HG03097 (cell line): Measurements from ENCODE around the gene FAM193B.

Source experiments
- ATAC-seq: cut with Tn5 transposase; IDR thresholded peaks from one replicate; pipeline ENCODE4 v1.9.1; 2021; ENCODE audit not compliant: unreplicated experiment, low FRiP score

FAM193B gene

DNA sequence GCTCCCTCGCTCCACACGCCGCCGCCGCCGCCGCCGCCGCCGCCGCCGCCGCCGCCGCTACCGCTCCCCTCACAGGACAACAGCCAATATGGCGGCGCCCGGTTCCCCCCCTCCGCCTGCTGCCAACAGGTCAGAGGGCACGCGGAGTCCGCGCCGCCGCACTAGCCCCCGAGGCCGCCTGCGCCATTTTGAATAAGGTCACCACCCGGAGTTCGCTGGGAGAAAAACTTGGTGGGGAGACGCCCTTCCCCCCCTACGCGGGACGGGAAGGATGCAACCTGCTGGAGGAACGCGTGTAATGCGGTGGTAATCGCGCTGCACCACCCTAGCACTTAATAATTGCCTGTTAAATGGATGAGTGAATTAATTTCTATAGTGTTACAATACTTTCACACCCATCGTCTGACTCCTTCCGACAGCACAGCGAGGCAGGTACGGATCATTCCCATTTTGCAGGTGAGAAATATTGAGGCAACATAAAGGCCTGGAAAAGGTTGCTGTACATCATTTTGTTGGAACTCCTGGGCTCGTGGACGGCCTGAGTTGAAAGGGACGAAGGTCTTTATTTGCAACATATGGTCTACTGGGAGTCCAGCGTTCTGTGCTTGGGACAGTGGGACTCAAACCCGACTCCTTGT is at the start of gene FAM193B:
Gene FAM193B, minus strand, starts transcription at position 90 of the 638 bp plus-strand sequence. CDS start 105 bp downstream, outside the sequence.
- ATAC-seq, result peak; percentile 82

DNA sequence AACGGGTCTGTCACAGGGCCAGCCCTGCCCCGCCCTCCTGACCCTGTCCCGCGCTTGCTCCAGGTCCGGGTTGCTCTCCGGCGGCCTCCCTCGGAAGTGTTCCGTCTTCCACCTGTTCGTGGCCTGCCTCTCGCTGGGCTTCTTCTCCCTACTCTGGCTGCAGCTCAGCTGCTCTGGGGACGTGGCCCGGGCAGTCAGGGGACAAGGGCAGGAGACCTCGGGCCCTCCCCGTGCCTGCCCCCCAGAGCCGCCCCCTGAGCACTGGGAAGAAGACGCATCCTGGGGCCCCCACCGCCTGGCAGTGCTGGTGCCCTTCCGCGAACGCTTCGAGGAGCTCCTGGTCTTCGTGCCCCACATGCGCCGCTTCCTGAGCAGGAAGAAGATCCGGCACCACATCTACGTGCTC is 49.8 kb upstream of the FAM193B start:
- ATAC-seq, result no peak

DNA sequence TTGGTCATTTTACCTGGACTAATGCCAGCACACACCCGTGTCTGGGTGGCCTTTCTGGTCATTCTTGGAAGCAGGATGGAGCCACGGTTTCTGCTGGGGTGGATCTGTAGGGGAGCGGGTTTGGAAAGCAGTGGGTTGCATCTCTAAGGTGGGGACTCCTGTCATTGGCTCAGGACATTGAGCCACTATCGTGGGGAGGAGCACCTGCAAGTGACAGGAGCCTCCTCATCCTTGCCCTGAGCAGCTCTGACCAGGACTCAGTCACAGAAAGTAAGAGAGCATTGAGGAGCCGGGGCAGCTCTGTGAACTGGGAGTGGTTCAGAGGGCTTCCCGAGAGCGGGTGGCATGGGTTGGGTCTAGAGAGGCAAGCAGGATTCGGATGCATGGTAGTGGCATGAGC is 49.3 kb upstream of the FAM193B start:
- ATAC-seq, result no peak

DNA sequence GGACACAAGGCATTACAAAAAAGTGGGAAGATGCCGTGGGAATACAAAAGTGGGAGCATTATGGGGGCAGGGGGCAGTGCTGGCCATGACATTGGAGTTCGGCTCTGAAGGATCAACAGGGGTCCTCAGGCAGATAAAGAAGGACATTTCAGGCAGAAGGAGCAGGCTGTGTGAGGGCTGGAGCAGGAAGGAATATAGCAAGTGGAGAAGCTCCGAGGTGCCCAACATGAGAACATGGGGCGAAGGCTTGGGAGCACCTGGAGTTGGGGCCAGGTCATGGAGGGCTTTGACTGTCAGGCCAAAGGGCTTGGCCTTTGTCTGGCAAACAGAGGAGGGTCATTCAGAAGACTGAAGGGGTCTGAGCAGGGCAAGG is 48.1 kb upstream of the FAM193B start:
- ATAC-seq, result no peak

DNA sequence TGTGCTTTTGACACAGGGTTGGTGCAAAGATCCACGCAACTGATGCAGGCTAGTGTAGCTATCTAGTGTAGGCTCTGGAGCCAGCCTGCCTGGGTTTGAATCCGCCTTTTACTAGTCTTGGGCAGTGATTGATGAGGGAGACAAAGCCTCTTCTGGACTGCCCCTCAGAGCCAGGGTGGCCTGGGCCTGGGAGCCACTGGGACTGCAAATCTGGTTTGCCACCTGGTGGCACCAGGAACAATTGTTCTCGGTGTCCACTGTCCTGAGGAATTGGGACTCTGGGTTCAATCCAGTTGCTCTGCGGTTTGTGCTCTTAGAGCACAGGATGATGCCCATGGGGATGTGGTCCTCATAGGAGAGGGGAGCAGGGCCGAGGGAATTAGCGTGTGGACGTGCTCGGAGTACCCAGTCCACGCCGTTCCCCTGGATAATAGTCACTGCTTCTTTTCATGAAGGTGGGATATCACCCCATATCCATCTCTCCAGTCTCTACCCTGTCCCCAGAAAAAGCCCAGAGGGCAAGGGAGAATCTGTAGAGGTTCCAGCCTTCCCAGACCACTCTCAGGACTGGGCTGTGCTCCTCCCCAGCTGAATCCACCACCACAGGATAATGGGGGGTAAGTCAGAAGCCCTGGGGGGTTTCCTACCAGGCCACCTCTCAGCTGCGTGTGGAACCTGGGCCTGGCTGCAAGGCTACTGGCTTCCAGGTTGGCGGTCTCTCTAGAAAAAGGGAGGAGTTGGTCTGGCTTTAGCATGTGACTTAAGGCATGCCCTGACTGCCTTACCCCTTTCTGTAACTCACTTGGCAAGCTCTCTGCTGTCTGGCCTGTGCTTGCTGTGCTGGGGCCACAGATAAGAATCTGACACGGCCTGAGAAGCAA is 47.5 kb upstream of the FAM193B start:
- ATAC-seq, result no peak

DNA sequence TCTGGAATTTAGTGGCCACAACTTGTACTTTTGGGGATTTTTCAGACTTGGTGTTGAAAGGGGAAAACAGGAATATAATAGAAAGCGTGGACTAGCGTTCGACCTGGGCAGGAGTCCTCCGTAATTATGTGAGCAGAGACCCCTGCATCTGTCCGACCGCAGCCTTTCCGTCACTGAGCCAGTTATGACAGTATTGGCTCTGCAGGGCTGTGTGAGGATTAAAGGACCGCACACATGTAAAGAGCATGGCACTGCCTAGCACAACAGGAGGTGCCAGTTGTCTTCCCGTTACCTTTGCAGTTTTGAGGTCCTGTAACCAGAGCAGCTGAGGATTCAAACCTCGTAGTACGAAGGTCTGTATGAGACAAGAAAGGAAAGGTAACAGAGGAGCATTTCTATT is 46.8 kb upstream of the FAM193B start:
- no peak for ATAC-seq

DNA sequence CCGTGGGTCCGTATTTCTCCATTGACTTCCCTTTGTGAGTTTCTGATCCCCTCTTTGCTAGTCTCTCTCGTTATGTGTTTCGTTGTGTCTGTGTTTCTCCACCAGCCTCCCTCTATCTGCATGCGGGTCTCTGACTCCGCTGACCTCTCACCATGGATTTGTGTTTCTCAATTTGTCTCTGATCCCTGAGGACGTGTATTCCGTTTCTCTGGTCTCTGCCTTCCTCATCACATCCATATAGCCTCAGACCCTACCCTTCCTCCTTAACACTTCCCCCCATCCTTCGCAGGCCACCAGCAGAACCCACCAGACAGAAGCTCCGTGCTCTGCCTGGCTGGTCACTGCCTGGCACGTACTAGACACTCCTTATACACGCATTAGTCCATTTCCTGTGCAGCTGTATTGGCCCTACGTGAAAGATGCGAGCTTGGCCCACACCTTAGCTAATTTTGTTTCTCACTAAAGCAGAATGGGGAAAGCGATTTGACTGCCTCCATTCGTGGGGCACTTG is 46.2 kb upstream of the FAM193B start:
- ATAC-seq, result peak; percentile 4

DNA sequence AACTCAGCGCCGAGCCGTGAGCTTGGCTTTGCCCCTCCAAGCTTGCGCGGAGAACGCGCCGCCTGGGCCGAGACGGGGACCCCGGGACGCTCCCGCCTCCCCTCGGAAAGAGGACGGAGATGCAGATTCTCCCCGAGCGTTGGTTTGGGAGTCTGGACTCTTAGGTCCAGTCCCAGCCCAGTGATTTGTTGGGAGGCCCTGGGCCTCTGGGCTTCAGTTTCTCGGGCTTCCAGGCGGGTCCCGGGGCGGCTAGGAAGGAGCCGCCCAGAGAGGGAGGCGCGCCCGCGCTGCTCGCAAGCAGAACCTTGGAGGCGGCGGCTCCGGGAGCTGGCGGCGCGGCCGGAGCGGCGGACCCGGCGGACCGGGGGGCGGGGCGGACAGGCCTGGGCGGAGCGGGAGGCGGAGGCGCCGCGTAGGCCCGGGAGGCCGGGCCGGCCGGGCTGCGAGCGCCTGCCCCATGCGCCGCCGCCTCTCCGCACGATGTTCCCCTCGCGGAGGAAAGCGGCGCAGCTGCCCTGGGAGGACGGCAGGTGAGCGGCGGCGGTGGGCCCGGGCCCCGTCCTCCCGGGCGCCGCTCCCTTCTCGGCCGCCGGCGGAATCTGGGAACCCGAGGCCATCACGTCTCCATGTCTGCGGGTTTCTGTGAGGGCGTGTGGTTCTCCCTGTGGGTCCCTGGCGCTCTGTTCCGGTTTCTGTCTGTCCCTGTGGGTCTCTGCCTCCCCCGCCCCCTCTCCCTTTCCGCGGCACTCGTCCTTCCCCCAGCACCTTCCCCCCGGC is 45.6 kb upstream of the FAM193B start, which contains the start of gene B4GALT7:
Gene B4GALT7, plus strand, starts transcription at position 402 of the 777 bp plus-strand sequence. Its CDS starts 79 bp downstream, at position 481.
- ATAC-seq, result peak; percentile 84

DNA sequence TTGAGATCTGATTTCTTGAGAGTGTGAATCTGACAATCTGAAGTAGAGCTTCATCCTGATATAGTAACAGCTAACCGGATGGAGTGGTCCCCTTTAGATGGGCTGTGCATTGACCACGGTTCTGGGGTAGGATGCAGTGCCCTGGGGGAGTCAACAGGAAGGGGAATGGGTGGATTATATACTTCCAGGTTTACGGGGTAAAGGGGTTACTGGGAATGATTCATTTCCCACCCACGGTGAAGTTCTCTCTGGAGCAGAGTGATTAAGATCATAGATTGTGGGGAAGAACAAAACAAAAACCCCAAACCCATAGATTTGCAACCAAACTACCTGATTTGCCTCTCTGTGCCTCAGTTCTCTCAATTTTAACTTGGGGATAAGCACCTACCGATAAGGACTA is 44.1 kb upstream of the FAM193B start:
- ATAC-seq, result no peak

DNA sequence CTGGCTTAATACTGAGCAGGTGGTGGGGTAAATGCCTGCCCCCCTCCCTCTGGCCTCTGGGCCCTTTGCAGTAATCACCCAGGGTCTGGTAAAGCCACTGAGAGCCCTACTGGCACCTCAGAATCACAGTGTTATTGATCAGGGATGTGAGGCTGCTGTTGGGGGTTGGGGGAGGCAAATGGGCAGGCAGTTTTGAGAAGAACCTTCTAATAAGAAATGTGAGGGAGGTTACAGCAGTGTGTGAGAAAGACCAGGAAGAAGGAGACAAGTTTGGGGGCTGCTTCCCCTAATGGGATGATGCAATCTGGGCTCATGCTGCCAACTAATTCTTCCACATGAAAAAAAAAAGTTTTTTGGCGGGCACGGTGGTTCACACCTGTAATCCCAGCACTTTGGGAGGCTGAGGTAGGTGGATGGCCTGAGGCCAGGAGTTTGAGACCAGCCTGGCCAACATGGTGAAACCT is 42.4 kb upstream of the FAM193B start:
- no peak for ATAC-seq

DNA sequence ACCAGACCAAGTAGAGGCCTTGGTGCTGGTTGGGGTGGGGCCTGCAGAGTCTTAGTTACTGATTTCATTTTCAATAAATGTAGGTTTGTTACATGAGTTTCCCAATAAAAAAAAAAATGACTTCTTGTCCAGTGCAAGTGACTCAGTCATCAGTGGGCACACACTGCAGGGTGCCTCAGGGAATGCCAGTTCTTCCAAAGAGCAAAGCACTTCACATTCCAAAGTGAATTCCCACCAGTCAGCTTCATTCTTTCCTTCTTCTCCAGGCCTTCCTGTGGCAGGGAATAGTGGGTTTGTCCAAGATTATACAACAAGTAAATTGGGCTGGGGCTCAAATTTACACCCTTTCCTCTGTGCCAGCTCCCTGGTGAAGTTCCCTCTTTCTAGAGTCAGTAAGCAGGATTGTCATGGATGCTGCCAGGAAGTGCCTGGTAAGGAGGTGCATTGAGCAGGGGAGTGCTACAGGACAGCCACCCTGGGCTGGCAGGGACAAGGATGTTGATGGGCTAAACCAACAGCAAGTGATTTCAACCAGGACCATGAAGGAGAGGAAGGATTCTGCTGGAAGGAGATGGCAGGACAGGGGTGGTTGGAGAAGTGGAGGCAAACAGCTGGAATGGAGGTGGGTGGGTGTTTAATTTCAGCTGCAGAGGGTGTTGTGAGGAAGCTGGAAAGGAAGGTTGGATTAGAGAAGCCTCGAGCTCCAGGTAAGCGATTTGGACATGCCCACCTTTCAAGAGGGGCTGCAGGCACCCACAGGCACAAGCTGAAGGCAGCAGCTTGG is 41.8 kb upstream of the FAM193B start:
- no peak for ATAC-seq

DNA sequence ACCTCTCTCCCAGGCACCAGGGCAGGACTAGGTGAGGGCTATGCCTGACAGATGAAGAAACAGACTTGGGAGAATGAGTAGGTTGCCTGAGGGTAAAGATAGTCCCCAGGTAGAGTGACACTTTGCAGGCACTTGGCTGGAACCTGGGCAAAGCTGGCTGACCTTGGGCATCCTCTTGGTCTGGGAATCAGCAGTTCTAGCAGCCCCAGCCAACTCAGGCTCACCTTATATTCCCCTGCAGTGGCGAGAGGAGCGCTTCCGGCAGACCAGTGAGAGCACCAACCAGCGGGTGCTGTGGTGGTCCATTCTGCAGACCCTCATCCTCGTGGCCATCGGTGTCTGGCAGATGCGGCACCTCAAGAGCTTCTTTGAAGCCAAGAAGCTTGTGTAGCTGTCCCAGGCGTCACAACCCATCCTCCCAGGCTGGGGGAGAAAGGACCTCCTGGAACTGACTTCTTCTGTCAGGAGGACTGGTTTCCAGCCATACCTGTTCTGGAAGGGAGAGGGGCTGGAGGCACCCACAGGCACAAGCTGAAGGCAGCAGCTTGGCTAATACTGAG is 40.7 kb upstream of the FAM193B start:
- no peak for ATAC-seq

DNA sequence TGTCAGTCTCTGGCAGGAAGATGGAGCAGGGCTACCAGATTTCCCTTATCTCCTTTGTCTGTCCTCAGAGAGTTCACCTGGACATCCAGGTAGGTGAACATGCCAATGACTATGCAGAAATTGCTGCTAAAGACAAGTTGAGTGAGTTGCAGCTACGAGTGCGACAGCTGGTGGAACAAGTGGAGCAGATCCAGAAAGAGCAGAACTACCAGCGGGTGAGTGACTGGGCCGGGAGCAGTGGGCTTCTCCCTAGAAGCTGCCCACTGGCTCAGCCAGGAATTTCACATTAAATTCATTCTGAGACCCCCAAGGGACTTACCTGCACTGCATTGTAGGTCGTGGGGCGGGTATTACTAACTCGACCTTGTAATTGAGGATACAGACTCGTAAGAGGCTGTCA is 39.7 kb upstream of the FAM193B start:
- no peak for ATAC-seq

DNA sequence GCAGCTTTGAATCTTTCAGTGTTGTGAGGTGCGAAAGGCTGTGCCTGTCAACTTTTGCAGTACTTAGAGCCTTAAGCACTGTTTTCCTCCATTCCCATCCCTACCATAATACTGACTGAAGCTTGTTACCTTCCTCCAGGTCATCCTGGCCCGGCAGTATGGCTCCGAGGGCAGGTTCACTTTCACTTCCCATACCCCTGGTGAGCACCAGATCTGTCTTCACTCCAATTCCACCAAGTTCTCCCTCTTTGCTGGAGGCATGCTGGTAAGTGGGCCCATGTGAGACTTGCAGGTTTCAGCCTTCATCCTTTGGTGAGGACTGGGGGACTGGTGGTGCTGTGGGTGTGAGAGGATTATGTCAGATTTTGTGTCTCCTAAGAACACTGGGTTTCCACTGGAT is 39.1 kb upstream of the FAM193B start:
- no peak for ATAC-seq

DNA sequence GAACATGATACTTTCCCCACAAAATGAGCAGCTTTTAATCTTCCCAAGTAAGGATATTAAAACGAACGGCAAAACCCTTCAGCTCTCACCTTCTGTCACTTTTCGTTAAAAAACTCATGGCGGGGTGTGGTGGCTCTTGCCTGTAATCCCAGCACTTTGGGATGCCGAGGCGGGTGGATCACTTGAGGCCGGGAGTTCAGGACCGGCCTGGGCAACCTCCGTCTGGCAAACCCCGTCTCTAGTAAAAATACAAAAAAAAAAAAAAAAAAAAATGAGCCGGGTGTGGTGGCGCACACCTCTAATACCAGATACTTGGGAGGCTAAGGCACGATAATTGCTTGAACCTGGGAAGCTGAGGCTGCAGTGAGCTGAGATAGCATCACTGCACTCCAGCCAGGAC is 38.5 kb upstream of the FAM193B start:
- no peak for ATAC-seq

DNA sequence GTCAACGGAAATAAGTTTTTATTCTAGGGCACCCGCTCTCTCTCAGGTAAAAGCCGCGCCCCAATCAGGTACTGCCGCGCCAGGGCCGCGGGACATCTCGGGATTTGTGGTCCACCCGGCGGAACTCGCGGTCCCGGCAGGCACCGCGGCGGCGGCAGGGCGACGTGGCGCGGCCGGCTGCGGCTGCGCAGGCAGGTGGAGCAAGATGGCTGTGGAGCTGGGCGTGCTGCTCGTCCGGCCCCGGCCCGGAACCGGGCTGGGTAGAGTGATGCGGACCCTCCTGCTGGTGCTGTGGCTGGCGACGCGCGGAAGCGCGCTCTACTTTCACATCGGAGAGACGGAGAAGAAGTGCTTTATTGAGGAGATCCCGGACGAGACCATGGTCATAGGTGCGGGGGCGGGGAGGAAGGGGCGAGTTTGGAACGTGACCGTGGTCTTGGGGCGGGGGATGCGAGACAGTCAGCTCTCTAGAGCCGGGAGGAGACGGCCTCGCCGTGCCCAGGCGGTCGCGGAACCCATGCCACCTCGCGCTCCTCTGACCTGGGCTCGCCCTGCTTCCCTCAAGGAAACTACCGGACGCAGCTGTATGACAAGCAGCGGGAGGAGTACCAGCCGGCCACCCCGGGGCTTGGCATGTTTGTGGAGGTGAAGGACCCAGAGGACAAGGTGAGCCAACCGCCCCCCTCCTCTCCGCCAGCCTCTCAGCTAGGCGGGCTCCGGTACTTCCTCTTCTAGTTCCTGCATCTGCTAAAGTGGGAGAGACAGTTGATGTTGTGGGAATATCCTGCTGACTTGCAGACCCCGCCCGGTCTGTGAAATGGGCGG is 37.9 kb upstream of the FAM193B start, which contains the start of gene TMED9:
Gene TMED9, plus strand, starts transcription at position 194 of the 825 bp plus-strand sequence. Its CDS starts 12 bp downstream, at position 206.
- peak; percentile 90 for ATAC-seq

DNA sequence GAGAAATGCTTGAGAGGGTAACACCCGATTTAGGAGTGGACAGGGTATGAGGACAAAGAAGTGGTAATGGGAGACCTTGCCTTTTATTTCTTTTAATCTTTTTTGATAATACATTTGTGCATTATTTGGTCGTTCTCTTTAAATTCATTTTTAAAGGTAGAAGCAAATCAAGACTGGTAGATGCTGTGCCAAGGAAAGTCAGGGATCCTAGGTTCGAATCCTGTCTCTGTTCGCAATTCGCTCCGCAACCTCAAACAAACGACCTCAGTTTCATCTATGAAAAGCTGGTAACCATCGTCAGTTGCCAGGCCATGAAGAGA is 37.3 kb upstream of the FAM193B start:
- no peak for ATAC-seq

DNA sequence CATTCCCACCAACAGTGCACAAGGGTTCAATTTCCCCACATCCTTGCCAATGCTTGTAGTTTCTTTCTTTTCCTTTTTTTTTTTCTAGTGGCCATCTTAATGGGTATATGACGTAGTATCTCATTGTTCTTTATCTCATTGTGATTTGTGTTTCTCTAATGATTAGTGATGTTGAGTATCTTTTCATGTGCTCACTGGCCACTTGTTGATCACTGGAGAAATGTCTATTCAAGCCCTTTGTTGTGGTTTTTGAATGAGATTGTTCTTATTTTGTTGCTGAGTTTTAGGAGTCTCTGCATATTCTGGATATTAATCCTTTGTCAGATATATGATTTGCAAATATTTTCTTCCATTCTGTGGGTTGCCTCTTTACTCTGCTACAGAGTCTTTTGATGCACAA is 36.0 kb upstream of the FAM193B start:
- ATAC-seq, result no peak

DNA sequence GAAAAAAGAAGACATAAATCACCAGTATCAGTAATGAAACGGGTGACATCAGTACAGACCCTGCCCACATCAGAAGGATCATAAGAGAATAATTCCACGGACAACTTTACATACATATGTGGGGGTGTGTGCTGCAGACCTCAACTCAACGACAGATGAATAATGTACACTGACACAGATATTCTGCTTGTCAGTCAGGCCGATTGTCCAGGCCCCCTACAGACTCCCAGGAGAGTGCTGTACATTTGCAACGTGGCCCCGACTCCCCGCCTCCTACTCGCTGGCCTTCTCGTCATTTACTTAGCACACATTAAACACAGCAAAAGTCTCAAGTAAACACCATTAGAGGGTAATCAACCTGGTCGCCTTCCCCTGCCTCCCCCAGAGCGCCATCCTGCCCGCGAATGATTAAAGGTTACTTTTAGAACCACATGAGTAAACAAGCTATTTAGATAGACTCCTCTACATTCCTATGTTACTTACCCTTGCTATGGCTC is 34.1 kb upstream of the FAM193B start:
- ATAC-seq, result no peak
